ENCODE results near the gene SLC25A43.
"Not testable (repeated sequence)": the region's sequence is repeated elsewhere in the genome, so short reads cannot be mapped to it uniquely, and the experiment has no call there.

GRCh38 chrX:119361451-119361850 lies 37.7 kb upstream of the SLC25A43 start:
- TF ChIP-seq EZH2phosphoT487 (IDR thresholded peaks at IDR 0.05; ENCODE audit: insufficient read depth, low read depth); EZH2 (IDR thresholded peaks at IDR 0.05; ENCODE audit: insufficient read depth, poor library complexity, severe bottlenecking): not testable (repeated sequence)
